ENCODE measurements around the gene PAFAH1B1.

DNA sequence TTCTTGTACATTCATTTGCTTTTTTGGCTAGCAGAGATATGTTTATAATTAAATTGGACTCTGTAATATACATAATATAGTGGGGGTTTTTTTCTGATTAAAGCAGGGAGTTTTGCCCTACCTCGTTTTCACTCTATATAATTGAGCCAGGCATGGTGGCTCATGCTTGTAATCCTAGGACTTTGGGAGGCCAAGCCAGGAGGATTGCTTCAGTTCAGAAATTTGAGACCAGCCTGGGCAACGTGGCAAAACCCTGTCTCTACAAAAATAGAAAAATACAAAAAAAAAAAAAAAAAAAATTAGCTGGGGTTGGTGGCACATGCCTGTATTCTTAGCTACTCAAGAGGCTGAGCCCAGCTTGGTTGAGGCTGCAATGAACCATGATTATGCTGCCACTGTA is 42.2 kb downstream of the PAFAH1B1 start:
- TF ChIP-seq POLR2A (IDR thresholded peaks at IDR 0.05; ENCODE audit: low read depth, low read length) = no peak
- no peak for TF ChIP-seq POLR2AphosphoS5 (IDR thresholded peaks at IDR 0.05; ENCODE audit: low read depth, low read length)
- TF ChIP-seq SPI1 (IDR thresholded peaks at IDR 0.05; ENCODE audit: low read depth, low read length) = no peak
- TF ChIP-seq TAF1 (IDR thresholded peaks at IDR 0.05; ENCODE audit: low read depth, low read length) = no peak
- TF ChIP-seq POU2F2 (IDR thresholded peaks at IDR 0.05; ENCODE audit: low read depth, low read length) = no peak
- no peak for TF ChIP-seq PAX5 (IDR thresholded peaks at IDR 0.05; ENCODE audit: insufficient read depth, low read length, severe bottlenecking)
